ENCODE results near the gene SYNDIG1. TPM values are rescaled to one million over a fixed set of nuclear protein-coding genes. Genes with fewer than 3 reads are reported as not detected.

SYNDIG1 gene
- total and polyA plus RNA-seq, 9 of the 15 experiments (the other 6 are each of a cell fraction or from before 2014, with no cell fraction given), result not detected

- Histone ChIP-seq H3K9me1 (ENCODE audit: control insufficient read depth, insufficient read depth, low read length) (no peaks in the 10 kb centered on the region), H2AFZ (ENCODE audit: low read depth, low read length) (no peak overlapping the region), H3K36me3 (ENCODE audit: control insufficient read depth, insufficient read depth, low read length) (no peaks in the 10 kb centered on the region), H3K4me1 (replicated peaks in 1 of 2; ENCODE audit: control insufficient read depth in 2 of 2, insufficient read depth in 2 of 2, low read length in 2 of 2) (no peaks in the 10 kb centered on the region), H3K9me3 (replicated peaks; ENCODE audit: control insufficient read depth, insufficient read depth, low read depth, low read length) (no peaks in the 10 kb centered on the region), H3K27me3 (ENCODE audit: control insufficient read depth in 2 of 2, insufficient read depth in 2 of 2, low read length in 2 of 2) (no peaks in the 10 kb centered on the region), H3K27ac (ENCODE audit: extremely low read depth, low read depth, low read length) (no peak overlapping the region), H4K20me1 (replicated peaks; ENCODE audit: control insufficient read depth, insufficient read depth, low read length) (no peaks in the 10 kb centered on the region), H3K4me3 (no peak overlapping the region), H3K4me2 (ENCODE audit: insufficient read depth, low read length) (no peak overlapping the region), H3K9ac (ENCODE audit: insufficient read depth in 1 of 2, low read depth in 2 of 2, low read length in 2 of 2) (no peak overlapping the region), H3K79me2 (ENCODE audit: control insufficient read depth, insufficient read depth, low read length) (no peaks in the 10 kb centered on the region)
- DNase-seq (ENCODE audit: extremely low read depth in 1 of 4, low spot score in 3 of 4) (no peak), FAIRE-seq (no peak), ATAC-seq (no peak)
- 5% methylated on average over 2 of the region's 3 CpGs for WGBS (ENCODE audit: insufficient coverage, low coverage, missing lambda C conversion rate)
- no TSS peak for BruUV-seq (replicated peaks)
- intact Hi-C loops (cut with micrococcal nuclease), result no loop called here
- TF ChIP-seq CREB5 (CRISPR knock-in tag; IDR thresholded peaks at IDR 0.05), result no peak
- TF ChIP-seq ZNF165 (CRISPR knock-in tag; IDR thresholded peaks at IDR 0.05; ENCODE audit: borderline replicate concordance), result no peak
- no peak for TF ChIP-seq ELF4 (CRISPR knock-in tag; IDR thresholded peaks at IDR 0.05)
- no peak for TF ChIP-seq HINFP (tag; conservative IDR thresholded peaks at IDR 0.05; ENCODE audit: low read depth)
- TF ChIP-seq TAL1 (IDR thresholded peaks at IDR 0.05), result no peak
- no peak for TF ChIP-seq SRSF3 (IDR thresholded peaks at IDR 0.05; ENCODE audit: insufficient read depth, low read length)
- no peak for TF ChIP-seq CXXC5 (CRISPR knock-in tag; IDR thresholded peaks at IDR 0.05)
- no peak for TF ChIP-seq DNMT1 (IDR thresholded peaks at IDR 0.05)
- no peak for TF ChIP-seq HLTF (IDR thresholded peaks at IDR 0.05)
- CTCF ChIA-PET (ENCODE audit: low intra/inter-chr PET ratio), result no interaction called here
- POLR2A ChIA-PET, result no interaction called here
- in situ Hi-C loops (cut with MboI), result no loop called here
These were observed 130.6 kb downstream of the SYNDIG1 start for GRCh38 chr20:24600012-24600411.
